Measurements from ENCODE around the gene PRKD3.

The PRKD3 gene

DNA sequence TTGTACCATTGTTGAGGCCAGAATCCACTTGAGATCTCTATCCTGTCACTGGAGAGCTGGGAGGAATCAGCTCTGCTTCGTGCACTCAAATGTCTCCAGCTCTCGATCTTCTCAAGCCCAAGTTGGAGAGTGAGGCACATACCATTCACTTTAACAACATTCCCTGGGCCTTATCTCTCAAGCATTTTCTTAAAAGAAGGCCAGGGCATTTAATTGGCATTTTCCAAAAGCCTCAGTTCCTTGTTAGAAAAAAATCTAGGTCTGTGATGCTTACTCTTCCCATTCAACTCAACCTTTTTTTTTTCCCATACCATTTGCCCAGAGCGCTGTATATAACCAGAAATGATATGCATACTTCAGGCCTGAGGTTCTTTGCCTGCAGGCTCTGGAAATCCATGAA is 29.9 kb upstream of the PRKD3 start:
- Histone ChIP-seq H3K36me3 (ENCODE audit: insufficient read depth, low read length) (no peaks in the 10 kb centered on the region), H3K9me3 (ENCODE audit: control insufficient read depth, insufficient read depth, low read length) (no peaks in the 10 kb centered on the region), H3K4me1 (ENCODE audit: insufficient read depth, low read length) (peaks cover 9% of the 10 kb centered on the region; the same call in 1 of the 2 replicates), H3K9ac (ENCODE audit: low read depth, low read length) (no peak overlapping the region)

DNA sequence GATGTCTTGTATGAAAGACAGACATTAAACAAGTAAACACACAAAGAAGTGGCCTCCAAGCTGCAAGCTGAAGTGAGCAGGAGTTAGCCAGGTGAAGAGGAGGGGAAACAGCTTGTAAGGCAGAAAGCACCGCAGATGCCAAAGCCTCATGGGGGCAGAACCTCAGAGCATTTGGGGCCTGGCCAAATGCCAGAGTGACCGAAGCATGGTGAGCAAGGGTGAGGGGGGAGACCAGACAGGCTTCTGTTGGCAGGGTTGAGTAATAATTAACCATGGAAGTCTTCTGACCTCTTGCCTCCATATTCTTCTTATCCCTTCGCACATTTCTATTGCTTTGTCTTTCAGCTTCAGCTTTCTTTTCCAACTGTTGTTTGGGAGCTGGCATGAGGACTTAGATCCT is 25.4 kb upstream of the PRKD3 start:
- Histone ChIP-seq H3K4me1 (ENCODE audit: insufficient read depth, low read length) (peaks cover 26% of the 10 kb centered on the region), H3K9ac (ENCODE audit: low read depth, low read length) (no peak overlapping the region), H3K9me3 (ENCODE audit: control insufficient read depth, insufficient read depth, low read length) (no peaks in the 10 kb centered on the region)

DNA sequence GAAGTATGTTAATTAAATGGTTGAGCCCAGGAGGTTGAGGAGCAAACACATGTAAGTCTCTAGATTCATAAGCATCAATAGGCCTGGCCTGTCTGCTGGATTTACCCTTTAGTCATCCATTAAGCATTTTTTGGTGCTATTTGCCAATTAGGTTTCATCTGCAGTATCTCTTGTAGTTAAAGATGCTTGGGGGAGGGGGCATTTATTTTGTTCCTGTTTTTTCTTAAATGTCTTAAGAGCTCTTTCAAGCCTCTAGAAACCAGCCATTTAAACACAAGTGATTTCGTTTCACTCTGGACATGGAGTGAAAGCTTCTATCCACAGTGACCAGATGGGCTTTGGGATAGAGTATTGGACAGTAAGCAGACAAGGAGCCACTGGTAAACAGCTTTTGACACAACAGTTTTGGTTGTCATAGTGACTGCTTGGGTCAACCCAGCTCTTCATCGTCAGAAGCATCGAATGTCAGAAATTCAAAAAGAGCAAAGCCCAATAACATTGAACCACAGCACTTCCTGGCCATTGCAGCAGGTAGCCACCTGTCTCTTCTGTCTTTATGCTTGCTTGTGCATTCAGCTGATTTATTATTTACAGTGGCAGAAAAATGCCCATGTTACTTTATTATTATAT is 24.7 kb upstream of the PRKD3 start:
- Histone ChIP-seq H3K9ac (ENCODE audit: low read depth, low read length) (no peak overlapping the region), H3K4me1 (ENCODE audit: insufficient read depth, low read length) (peaks cover 26% of the 10 kb centered on the region), H3K9me3 (ENCODE audit: control insufficient read depth, insufficient read depth, low read length) (no peaks in the 10 kb centered on the region), H3K36me3 (ENCODE audit: insufficient read depth, low read length) (no peaks in the 10 kb centered on the region)

More for the DNA sequence above, 25.4 kb upstream of the PRKD3 start:
- no peaks in the 10 kb centered on the region for H3K36me3 ChIP-seq (ENCODE audit: insufficient read depth, low read length)

DNA sequence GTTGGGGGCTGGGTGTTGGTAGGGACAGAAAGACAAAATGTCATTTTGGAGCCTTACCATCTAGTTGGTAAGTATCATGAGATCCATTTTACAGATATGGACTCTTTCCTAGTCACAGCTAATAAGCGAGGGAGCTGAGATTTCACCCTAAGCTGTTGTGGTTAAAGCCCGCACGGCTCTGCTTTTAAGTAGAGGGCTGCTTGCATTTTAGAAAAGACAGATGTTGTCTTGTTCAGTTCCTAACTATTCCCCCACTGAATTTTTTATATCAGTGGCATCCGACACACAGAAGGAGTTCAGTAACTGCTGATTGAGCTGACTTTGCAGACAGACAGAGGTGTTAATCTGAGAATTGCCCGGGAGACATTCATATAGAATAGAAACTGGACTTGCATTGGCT is 23.5 kb upstream of the PRKD3 start:
- H3K9me3 ChIP-seq (ENCODE audit: control insufficient read depth, insufficient read depth, low read length): no peaks in the 10 kb centered on the region
- H3K36me3 ChIP-seq (ENCODE audit: insufficient read depth, low read length): no peaks in the 10 kb centered on the region
- peaks cover 33% of the 10 kb centered on the region for H3K4me1 ChIP-seq (ENCODE audit: insufficient read depth, low read length)
- H3K9ac ChIP-seq (ENCODE audit: low read depth, low read length): no peak overlapping the region

DNA sequence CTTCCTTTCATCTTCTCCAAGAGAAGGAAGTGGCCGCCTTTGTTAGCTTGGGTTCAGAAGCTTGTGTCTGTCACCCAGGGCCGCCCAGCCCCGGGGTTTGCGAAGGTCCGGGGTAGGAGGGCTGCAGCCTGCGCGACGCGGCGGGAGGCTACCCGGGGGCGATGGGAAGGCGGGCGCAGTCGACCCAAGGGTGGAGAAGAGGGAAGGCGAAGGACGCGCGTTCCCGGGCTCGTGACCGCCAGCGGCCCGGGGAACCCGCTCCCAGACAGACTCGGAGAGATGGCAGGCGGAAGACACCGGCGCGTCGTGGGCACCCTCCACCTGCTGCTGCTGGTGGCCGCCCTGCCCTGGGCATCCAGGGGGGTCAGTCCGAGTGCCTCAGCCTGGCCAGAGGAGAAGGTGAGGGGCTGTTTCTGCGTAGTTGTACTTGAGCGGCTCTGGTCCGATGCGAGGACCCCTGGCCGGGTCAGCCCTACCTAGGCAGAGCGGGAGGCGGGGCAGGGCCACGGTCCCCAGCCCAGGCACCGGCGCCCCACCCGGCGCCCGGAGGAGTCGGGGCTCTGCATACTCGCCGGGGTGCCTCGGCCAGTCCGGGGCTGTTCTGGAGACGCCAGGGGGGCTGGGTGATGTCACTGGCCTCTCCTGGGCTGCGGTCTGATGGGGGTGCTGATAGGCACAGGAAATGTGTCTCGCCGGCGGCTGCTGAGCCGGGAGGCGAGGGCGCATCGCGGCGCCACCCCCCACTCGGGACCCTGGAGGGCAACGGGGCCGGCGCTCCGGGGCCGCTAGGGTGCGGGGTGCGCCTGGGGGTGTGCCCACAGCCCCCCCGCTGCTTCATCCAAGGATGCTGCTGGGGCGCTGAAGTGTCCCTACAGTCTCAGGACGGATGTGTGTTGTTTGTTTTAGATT is 20.1 kb upstream of the PRKD3 start, which contains the start of gene QPCT:
TSS of gene QPCT (plus strand) at position 178 of the 909 bp plus-strand sequence. CDS start at position 280, 102 bp downstream.
- Histone ChIP-seq H3K9ac (ENCODE audit: low read depth, low read length) (peak within 1 kb of the TSS; percentile 82; the same call in 1 of the 2 replicates), H3K36me3 (ENCODE audit: insufficient read depth, low read length) (no peaks in the 10 kb centered on the region), H3K4me1 (ENCODE audit: insufficient read depth, low read length) (peaks cover 28% of the 10 kb centered on the region)

DNA sequence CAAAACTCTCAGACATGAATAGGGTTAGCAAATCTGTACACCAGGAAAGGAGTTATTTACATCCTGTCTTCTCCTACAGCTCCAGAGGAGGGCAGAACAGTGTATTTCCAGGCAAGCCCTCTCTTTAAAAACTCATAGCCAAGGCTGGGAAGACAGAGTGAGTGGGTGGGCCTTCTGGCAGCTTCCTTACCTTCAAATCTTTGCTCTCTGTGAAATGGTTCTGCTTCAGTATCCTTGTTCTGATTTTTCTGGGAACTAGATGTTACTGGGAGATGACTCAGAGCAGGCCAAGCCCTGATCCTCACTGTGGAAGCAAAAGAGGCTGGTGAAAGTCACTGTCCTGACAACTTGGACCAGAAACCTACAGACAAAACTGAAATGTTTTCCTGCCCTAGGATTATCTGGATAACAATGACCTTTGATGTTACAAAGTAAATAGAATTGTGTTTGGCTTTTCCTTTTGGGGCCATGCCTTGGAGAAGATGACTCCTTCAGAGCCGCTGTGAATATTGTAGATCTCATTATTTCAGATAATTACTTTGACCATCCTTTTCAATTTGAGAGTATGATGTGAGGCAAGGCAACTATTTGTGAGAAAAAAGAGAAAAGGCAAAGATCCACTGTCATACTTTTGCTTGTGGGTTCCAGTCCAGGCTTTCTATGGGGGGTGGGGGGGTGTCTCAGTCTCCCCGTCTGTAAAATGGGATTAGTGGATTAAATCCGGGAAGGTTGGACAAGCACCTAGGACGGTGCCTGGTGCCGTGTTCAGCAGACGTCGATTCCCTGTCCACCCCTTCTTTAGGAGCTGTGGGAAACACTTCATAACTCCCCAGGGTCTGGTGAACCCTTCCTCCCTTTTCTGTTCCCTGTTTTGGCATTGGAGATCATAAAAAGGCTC is 19.2 kb upstream of the PRKD3 start:
- no peaks in the 10 kb centered on the region for H3K9me3 ChIP-seq (ENCODE audit: control insufficient read depth, insufficient read depth, low read length)
- H3K9ac ChIP-seq (ENCODE audit: low read depth, low read length): peak overlapping the region; percentile 82; the same call in 1 of the 2 replicates
- peaks cover 19% of the 10 kb centered on the region for H3K4me1 ChIP-seq (ENCODE audit: insufficient read depth, low read length)

More for the DNA sequence above, 20.1 kb upstream of the PRKD3 start, which contains the start of gene QPCT:
- H3K9me3 ChIP-seq (ENCODE audit: control insufficient read depth, insufficient read depth, low read length): no peaks in the 10 kb centered on the region

DNA sequence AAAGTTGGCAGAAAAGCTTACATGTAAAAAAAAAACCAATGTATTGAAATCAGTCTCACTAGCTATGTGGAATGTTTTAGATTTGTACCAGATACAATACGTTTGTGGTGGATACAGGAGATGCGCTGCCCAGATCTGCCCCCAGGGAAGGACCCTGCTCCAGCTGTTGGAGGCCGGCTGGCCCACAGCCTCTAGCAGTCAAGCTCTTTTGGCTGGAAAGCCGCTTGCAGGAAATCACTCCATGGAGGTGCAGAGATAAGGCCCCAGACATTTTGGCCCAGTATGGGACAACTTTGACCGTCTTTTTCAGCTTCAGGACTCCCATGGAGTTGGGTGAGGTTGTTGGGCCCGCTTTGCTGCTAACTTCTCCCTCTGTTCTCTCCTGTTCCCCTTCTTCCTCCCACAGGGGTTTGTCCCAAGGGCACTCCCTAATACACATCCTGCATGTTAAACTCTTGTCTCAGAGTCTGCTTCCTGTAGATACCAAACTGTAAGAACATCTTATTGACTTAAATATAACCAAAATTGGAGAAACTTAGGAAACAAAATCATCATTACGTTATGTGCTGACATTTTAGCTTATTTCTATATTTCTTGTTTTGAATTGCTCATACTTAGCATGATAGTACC is 18.1 kb upstream of the PRKD3 start:
- Histone ChIP-seq H3K9me3 (ENCODE audit: control insufficient read depth, insufficient read depth, low read length) (no peaks in the 10 kb centered on the region), H3K4me1 (ENCODE audit: insufficient read depth, low read length) (peaks cover 10% of the 10 kb centered on the region), H3K9ac (ENCODE audit: low read depth, low read length) (no peak overlapping the region), H3K36me3 (ENCODE audit: insufficient read depth, low read length) (no peaks in the 10 kb centered on the region)

More for the DNA sequence above, 19.2 kb upstream of the PRKD3 start:
- no peaks in the 10 kb centered on the region for H3K36me3 ChIP-seq (ENCODE audit: insufficient read depth, low read length)

DNA sequence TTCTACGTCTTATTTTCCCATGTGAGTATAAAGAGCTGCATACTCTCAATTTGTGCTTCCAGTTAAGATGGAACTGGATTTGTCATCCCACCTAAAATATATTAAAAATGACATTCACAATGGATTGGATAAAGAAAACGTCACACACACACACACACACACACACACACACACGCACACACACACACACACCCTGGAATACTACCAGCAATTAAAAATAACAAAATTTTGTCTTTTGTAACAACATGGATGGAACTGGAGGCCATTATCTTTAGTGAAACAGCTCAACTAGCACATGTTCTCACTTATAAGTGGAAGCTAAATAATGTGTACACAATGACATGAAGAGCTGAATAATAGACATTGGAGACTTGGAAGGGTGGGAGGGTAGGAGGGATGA is 16.0 kb upstream of the PRKD3 start:
- Histone ChIP-seq H3K4me1 (ENCODE audit: insufficient read depth, low read length) (peaks cover 10% of the 10 kb centered on the region), H3K36me3 (ENCODE audit: insufficient read depth, low read length) (no peaks in the 10 kb centered on the region)

DNA sequence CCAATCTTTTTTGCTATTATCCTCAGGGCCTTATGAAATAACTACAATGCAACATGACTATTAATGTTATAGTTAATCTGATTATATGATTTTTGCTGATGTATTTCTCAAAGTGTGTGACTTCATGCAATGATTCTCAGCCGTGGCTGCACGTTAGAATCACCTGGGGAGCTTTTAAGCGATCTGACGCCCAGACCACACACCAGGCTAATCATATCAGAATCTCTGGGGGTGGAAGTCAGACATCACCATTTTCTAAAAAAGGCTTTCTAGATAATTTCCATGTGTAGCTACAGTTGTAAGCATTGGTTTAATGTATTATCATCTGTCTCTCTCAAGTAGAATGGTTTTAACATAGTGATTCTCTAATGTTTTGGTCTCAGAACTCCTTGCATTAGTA is 14.3 kb upstream of the PRKD3 start:
- Histone ChIP-seq H3K36me3 (ENCODE audit: insufficient read depth, low read length) (no peaks in the 10 kb centered on the region), H3K4me1 (ENCODE audit: insufficient read depth, low read length) (peaks cover 9% of the 10 kb centered on the region), H3K9me3 (ENCODE audit: control insufficient read depth, insufficient read depth, low read length) (no peaks in the 10 kb centered on the region), H3K9ac (ENCODE audit: low read depth, low read length) (no peak overlapping the region)

More for the DNA sequence above, 16.0 kb upstream of the PRKD3 start:
- no peaks in the 10 kb centered on the region for H3K9me3 ChIP-seq (ENCODE audit: control insufficient read depth, insufficient read depth, low read length)
- no peak overlapping the region for H3K9ac ChIP-seq (ENCODE audit: low read depth, low read length)

DNA sequence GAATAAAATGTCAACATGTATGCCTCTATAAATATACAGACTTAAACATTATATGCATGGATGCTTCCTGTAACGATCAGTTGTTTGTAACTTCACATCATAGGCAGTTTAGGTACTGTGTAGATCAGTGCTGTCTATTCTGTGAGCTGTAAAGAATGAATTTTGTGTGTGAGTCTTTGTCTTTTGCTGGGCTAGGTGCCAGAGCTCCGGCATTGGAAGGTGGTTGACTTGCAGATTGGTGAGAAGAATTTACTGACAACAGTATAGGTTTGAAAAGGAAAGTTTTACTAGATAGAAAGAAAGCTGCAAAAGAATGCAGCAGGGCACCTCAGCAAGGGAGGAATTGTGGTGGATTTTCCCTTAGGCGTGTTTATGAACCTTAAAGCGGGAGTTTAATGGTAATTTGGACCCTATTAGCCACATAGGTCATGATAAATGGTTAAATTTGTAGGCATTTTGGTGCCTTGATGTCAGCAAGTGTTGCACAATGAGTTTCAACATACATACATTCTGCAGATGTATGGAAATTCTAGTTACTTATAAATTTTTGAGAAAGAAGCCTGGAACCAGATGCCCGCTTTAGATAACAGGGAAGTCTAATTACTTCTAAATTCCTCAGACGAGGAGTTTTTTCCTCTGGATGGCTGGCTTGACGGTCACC is 13.1 kb upstream of the PRKD3 start:
- Histone ChIP-seq H3K9me3 (ENCODE audit: control insufficient read depth, insufficient read depth, low read length) (no peaks in the 10 kb centered on the region), H3K4me1 (ENCODE audit: insufficient read depth, low read length) (peaks cover 1% of the 10 kb centered on the region; the same call in 1 of the 2 replicates), H3K36me3 (ENCODE audit: insufficient read depth, low read length) (no peaks in the 10 kb centered on the region), H3K9ac (ENCODE audit: low read depth, low read length) (no peak overlapping the region)

DNA sequence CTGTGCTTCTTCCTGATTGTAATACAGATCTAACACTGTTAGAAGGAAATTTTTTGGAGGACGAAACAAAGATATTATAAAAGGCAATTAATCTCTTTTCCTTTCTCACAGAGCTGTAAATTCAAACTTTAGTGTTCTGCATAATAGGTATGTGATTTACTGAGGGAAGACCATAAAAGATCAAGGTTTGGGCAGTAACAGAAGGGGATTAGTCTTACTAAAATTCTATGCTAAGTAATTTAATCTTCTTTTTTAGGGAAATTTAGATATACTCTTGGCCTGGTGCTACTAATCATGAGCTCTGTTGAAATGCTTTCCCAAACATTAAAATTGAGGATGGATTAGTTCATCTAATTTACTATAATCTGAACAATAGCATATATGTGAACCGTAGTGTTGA is 11.0 kb upstream of the PRKD3 start:
- Histone ChIP-seq H3K9me3 (ENCODE audit: control insufficient read depth, insufficient read depth, low read length) (no peaks in the 10 kb centered on the region), H3K4me1 (ENCODE audit: insufficient read depth, low read length) (no peaks in the 10 kb centered on the region), H3K36me3 (ENCODE audit: insufficient read depth, low read length) (no peaks in the 10 kb centered on the region), H3K9ac (ENCODE audit: low read depth, low read length) (no peak overlapping the region)

DNA sequence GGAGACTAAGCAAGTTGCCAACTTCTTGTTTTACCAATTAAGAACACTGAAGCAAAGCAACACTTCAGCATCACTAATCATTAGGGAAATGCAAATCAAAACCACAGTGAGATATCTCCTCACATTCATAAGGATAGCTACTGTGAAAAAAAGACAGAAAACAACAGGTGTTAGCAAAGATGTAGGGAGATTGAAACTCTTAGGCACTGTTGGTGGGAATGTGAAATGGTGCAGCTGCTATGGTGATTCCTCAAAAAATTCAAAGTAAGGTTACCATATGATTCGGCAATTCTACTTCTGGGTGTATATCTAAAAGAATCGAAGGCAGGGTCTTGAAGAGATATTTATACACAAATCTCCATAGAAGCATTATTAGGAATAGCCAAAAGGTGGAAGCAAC is 8.6 kb upstream of the PRKD3 start:
- Histone ChIP-seq H3K9me3 (ENCODE audit: control insufficient read depth, insufficient read depth, low read length) (no peaks in the 10 kb centered on the region), H3K9ac (ENCODE audit: low read depth, low read length) (no peak overlapping the region), H3K36me3 (ENCODE audit: insufficient read depth, low read length) (no peaks in the 10 kb centered on the region), H3K4me1 (ENCODE audit: insufficient read depth, low read length) (no peaks in the 10 kb centered on the region)

DNA sequence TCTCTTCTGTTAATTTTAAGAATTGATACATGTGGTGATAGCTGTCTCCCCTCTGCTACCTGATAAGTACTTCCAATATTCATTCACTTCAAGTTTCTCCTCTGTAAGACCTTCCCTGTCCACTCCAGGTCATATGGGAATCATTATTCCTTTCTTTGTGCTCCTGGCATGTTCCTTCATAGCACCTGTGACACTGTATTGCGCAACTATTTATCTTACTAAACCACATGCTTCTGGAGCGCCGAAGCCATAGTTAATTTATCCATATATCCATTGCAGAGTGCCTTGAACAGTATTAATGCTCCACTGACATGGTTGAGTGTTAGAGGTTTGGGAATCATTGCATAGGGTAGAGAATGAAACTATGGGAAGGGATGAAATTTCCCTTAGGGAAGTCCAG is 7.9 kb upstream of the PRKD3 start:
- no peaks in the 10 kb centered on the region for H3K4me1 ChIP-seq (ENCODE audit: insufficient read depth, low read length)
- no peak overlapping the region for H3K9ac ChIP-seq (ENCODE audit: low read depth, low read length)
- H3K36me3 ChIP-seq (ENCODE audit: insufficient read depth, low read length): no peaks in the 10 kb centered on the region
- H3K9me3 ChIP-seq (ENCODE audit: control insufficient read depth, insufficient read depth, low read length): no peaks in the 10 kb centered on the region
